Smooth muscle cell (in vitro differentiated cells): ENCODE results near the gene ASL. TPM values are rescaled to one million over a fixed set of nuclear protein-coding genes. Genes with fewer than 3 reads are reported as not detected.
"Not testable (repeated sequence)": the region's sequence is repeated elsewhere in the genome, so short reads cannot be mapped to it uniquely, and the experiment has no call there.

ENCODE experiments used
- DNase-seq: peaks from one replicate; lab custom pipeline; 2025; ENCODE audit not compliant: unreplicated experiment; lab: John Stamatoyannopoulos, UW
- H2AFZ ChIP-seq: fragments of 200-600 bp; sonication (generic); 2 replicates; pipeline ENCODE4 v1.6.0; 2016; ENCODE audit warnings: antibody characterized with exemption, low read depth, mild to moderate bottlenecking
- H3F3A ChIP-seq: fragments of 200-600 bp; sonication (generic); 2 replicates; pipeline ENCODE4 v1.6.0; 2017; ENCODE audit warnings: antibody characterized with exemption, low read depth
- H3K27ac ChIP-seq: fragments of 200-600 bp; sonication (generic); 2 replicates; pipeline ENCODE4 v1.5.1; 2016; ENCODE audit warnings: low read depth, mild to moderate bottlenecking
- H3K27me3 ChIP-seq: fragments of 200-600 bp; sonication (generic); 2 replicates; pipeline ENCODE4 v1.6.1; 2016; ENCODE audit warnings: low read depth, mild to moderate bottlenecking
- H3K36me3 ChIP-seq: fragments of 200-600 bp; sonication (generic); 2 replicates; pipeline ENCODE4 v1.5.1; 2016; ENCODE audit warnings: low read depth
- H3K4me1 ChIP-seq: fragments of 200-600 bp; sonication (generic); 2 replicates; pipeline ENCODE4 v1.5.1; 2016; ENCODE audit warnings: low read depth
- H3K4me2 ChIP-seq: fragments of 200-600 bp; sonication (generic); 2 replicates; pipeline ENCODE4 v1.6.0; 2016; ENCODE audit warnings: mild to moderate bottlenecking
- H3K4me3 ChIP-seq: fragments of 200-600 bp; sonication (generic); 2 replicates; pipeline ENCODE4 v1.5.1; 2016; ENCODE audit warnings: mild to moderate bottlenecking
- H3K79me2 ChIP-seq: fragments of 200-600 bp; sonication (generic); 2 replicates; pipeline ENCODE4 v1.6.0; 2016; ENCODE audit warnings: low read depth, mild to moderate bottlenecking
- H3K9ac ChIP-seq: fragments of 200-600 bp; sonication (generic); 2 replicates; pipeline ENCODE4 v1.6.0; 2016; ENCODE audit warnings: low read depth
- H3K9me3 ChIP-seq: fragments of 200-600 bp; sonication (generic); replicated peaks from 2 replicates; pipeline ENCODE4 v1.5.1; 2016; ENCODE audit warnings: low read depth
- H4K20me1 ChIP-seq: fragments of 200-600 bp; sonication (generic); 2 replicates; pipeline ENCODE4 v1.6.0; 2016; ENCODE audit warnings: low read depth
- WGBS: methylation state at CpG from one replicate; pipeline ENCODE4 v1.1.7; 2016; ENCODE audit warnings: low lambda C conversion rate; 5-methylcytosine and 5-hydroxymethylcytosine counted together
- polyA plus RNA-seq: library from polyadenylated mRNA; unstranded; fragments of >200 nt; fragmentation: Nextera tagmentation; extraction: Ambion mirVana; gene quantifications from 2 replicates; pipeline ENCODE4 v1.2.1, GENCODE V29; 2016
- total RNA-seq: library from RNA; depleted of rRNA; stranded (reverse); fragments of >200 nt; gene quantifications from 2 replicates; pipeline ENCODE4 v1.2.3, GENCODE V29; 2014
- TF ChIP-seq, protein P1 (sequence below): fragments of 200-600 bp; sonication (generic); IDR thresholded peaks from 2 replicates; pipeline ENCODE4 v1.5.1; 2017; ENCODE audit warnings: borderline replicate concordance, mild to moderate bottlenecking, antibody characterized with exemption; ENCODE audit not compliant: insufficient read depth, poor library complexity, severe bottlenecking

The ASL gene
- total and polyA plus RNA-seq, 2 experiments from 2014 or later, result 12.4 to 26.1 TPM

DNA sequence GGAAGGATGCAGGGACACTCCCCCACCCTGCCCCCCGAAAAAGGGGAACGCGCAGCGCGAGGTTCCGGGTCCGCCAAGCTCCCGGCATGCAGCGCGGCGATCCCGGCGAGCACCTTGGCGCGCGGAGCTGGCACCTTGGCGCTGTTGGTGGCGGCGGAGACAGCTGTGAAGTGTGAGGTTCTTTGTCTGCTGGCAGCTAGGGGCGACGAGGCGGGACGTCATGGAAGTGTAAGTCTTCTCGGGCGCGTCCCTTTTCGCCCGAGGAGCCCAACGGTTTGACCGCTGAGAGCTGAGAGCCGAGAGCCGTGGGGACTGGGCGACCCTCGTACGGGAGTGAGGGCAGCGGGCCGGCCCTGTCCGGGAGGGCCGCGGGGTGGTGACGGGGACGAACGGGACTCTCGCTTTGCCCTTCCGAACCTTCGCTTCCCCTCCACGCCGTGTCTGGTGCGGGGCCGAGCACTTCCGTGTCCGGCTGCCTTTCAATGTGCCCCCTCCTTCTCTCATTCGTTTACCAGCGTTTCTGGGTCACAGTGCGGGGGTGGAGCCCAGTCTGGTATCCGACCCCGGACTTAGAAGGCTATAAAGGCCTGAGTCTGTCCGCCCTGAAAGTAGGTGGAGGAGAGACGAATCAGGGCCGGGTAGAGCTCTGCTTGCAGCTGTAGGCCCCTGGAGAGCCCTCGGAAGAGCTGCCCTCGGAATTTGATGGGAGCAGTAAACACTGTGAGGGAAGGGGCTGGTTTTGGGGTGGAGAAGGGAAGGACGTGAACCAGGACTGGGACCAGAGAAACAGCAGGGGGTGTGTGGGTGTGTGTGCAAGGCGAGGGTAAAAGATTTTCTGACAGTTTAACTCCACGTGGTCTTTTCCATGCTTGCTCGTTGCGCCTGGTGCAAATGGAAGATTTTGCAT lies 39.4 kb downstream of the ASL start, which contains the start of gene CRCP:
CRCP (plus strand) TSS at position 105 of the 907 bp plus-strand sequence; CDS start at position 221, 116 bp downstream.
- 2% methylated on average over 67 of the region's 67 CpGs for WGBS
- peaks cover 48% of the 10 kb centered on the region for H3K79me2 ChIP-seq

DNA sequence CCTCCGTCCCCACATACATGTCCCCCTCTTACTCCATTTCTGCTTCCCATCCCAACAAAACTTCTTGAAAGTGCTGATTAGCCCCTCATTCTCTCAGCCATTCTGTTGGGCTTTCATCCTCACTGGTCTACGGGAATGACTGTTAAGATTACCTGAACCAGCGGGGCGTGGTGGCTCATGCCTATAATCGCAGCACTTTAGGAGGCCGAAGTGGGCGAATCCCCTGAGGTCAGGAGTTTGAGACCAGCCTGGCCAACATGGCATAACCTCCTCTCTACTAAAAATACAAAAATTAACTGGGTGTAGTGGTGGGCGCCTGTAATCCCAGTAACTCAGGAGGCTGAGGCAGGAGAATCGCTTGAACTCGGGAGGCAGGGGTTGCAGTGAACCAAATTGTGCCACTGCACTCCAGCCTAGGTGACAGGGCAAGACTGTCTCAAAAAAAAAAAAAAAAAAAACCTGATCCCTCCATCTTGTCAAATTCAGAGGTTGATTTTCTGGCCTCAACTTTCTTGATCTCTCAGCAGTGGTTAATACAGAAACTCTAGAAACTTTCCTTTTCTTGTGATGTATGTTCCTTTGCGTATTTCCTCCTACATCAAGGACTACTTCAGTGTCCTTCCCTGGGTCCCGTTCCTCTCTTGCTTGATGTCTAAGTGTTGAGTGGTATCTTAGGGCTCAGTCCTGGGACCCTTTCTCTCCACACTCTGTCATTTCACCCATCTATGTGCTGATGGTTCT lies 41.2 kb downstream of the ASL start:
- H4K20me1 ChIP-seq, result peaks cover 33% of the 10 kb centered on the region
- not testable (repeated sequence) for H3K4me1 ChIP-seq, H3K9ac ChIP-seq, DNase-seq, H3K36me3 ChIP-seq, H3K4me3 ChIP-seq, H3F3A ChIP-seq, H2AFZ ChIP-seq, H3K27ac ChIP-seq, H3K27me3 ChIP-seq, H3K4me2 ChIP-seq, H3K9me3 ChIP-seq
- H3K79me2 ChIP-seq, result peaks cover 63% of the 10 kb centered on the region
- WGBS, result 96% methylated on average over 12 of the region's 12 CpGs

More for the DNA sequence above, 39.4 kb downstream of the ASL start, which contains the start of gene CRCP:
- peaks cover 14% of the 10 kb centered on the region for H3K4me1 ChIP-seq
- TF ChIP-seq, protein P1, sequence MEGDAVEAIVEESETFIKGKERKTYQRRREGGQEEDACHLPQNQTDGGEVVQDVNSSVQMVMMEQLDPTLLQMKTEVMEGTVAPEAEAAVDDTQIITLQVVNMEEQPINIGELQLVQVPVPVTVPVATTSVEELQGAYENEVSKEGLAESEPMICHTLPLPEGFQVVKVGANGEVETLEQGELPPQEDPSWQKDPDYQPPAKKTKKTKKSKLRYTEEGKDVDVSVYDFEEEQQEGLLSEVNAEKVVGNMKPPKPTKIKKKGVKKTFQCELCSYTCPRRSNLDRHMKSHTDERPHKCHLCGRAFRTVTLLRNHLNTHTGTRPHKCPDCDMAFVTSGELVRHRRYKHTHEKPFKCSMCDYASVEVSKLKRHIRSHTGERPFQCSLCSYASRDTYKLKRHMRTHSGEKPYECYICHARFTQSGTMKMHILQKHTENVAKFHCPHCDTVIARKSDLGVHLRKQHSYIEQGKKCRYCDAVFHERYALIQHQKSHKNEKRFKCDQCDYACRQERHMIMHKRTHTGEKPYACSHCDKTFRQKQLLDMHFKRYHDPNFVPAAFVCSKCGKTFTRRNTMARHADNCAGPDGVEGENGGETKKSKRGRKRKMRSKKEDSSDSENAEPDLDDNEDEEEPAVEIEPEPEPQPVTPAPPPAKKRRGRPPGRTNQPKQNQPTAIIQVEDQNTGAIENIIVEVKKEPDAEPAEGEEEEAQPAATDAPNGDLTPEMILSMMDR, result peak; percentile 20
- no peaks in the 10 kb centered on the region for H3F3A ChIP-seq
- no peaks in the 10 kb centered on the region for H3K27me3 ChIP-seq
- H3K27ac ChIP-seq, result peak within 1 kb of the TSS; percentile 95
- H4K20me1 ChIP-seq, result peaks cover 27% of the 10 kb centered on the region
- H3K4me2 ChIP-seq, result peak within 1 kb of the TSS; percentile 79
- H3K9me3 ChIP-seq, result no peaks in the 10 kb centered on the region
- H2AFZ ChIP-seq, result peak within 1 kb of the TSS; percentile 91
- no peaks in the 10 kb centered on the region for H3K36me3 ChIP-seq
- H3K9ac ChIP-seq, result peak within 1 kb of the TSS; percentile 92
- peak within 1 kb of the TSS; percentile 82 for H3K4me3 ChIP-seq
- DNase-seq, result peak; percentile 58

DNA sequence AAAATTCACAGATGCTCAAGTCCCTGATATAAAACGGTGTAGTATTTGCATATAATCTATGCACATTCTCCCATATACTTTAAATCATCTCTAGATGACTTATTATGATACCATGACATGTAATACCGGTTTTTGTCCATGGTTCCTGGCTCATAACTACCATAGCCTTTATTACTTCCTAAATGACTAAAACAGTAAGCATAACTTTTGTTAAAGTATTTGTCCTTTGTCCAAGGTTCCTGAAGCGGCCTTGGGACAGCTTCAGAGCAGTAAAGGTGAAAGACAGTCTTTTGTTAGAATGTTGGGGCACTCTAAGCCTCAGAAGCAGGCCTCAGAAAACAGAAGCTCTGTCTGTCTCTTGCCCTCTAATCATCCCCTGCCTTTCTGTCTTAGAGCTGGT lies 43.0 kb downstream of the ASL start:
- WGBS, result 98% methylated on average over 3 of the region's 3 CpGs
- peaks cover 42% of the 10 kb centered on the region for H4K20me1 ChIP-seq

More for the DNA sequence above, 43.0 kb downstream of the ASL start:
- H3K4me2 ChIP-seq, result no peak overlapping the region
- no peak overlapping the region for H3K27ac ChIP-seq
- H2AFZ ChIP-seq, result no peak overlapping the region
- no peak overlapping the region for H3K4me3 ChIP-seq
- TF ChIP-seq, protein P1, result no peak
- H3K79me2 ChIP-seq, result peaks cover 79% of the 10 kb centered on the region
- no peaks in the 10 kb centered on the region for H3K27me3 ChIP-seq
- no peaks in the 10 kb centered on the region for H3K9me3 ChIP-seq
- no peak overlapping the region for H3K9ac ChIP-seq
- DNase-seq, result no peak
- H3K36me3 ChIP-seq, result no peaks in the 10 kb centered on the region
- peaks cover 9% of the 10 kb centered on the region for H3K4me1 ChIP-seq
- no peaks in the 10 kb centered on the region for H3F3A ChIP-seq
